ENCODE results near the gene KCNJ10. TPM values are rescaled to one million over a fixed set of nuclear protein-coding genes. Genes with fewer than 3 reads are reported as not detected.
A peak's percentile ranks its signal among the peaks of the same experiment; 100 is the strongest.
"Not testable (repeated sequence)": the region's sequence is repeated elsewhere in the genome, so short reads cannot be mapped to it uniquely, and the experiment has no call there.

Gene KCNJ10
- polyA plus RNA-seq, 1 donor: 0.71 TPM

DNA sequence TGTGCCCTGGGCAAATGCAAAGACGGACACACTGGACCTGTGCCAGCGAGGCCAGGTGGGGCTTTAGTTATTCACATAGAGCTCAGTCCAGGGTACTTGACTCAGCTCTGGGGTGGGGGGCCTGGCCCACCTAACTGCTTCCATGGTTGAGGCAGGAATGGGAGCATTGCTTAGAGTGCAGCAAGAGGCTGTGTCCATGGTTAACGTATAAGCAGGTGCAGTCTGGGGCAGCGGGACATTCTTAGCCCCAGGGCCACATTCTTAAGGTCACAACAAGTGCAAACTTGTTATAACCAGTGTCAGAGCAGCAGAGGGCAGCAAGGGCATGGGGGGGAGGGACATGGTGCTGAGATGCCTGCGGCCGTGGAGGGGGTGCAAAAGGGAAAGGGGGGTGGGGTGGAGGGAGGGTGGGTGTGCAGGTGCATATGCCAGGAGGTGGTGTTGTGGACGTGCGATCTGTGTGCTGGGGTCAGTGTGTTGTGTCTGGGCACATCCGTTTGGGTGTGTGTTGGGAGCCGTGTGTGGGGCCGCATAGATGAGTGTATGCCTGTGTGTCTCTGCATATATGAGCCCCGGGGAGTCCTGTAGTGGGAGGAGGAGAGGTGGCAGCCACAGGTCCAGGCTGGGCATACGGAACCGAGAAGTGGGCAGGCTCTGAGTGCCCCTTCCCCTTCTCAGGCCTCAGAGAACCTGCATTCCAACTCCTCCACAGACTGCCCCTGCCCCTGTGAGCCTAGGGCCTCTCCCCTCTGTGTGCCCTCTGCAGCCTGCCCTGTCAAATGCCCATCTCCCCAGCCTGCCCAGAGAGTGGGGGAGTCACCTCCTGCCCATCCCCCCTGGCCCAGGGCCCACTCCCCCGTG lies 8.4 kb downstream of the KCNJ10 start:
- no peak for DNase-seq (ENCODE audit: low read depth)

DNA sequence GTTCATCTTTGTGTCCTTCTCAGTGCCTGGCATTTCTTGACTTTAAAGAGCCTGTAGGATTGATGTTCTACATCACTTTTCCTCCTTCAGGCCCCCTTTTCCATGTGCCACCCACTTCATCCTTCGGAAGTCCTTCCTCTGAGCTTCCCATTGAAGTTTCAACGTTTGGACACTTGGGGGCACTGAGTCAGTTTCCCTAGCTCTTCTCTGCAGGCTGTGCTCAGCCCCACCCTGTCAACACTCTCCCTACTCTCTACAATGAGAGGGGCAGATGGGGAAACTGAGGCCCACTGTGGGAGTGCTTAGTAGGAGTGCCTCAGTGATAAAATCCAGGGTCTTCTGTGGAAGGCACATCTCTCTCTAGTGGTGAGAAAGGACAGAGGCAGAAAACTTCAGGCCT lies 11.9 kb downstream of the KCNJ10 start:
- DNase-seq (ENCODE audit: low read depth): no peak

DNA sequence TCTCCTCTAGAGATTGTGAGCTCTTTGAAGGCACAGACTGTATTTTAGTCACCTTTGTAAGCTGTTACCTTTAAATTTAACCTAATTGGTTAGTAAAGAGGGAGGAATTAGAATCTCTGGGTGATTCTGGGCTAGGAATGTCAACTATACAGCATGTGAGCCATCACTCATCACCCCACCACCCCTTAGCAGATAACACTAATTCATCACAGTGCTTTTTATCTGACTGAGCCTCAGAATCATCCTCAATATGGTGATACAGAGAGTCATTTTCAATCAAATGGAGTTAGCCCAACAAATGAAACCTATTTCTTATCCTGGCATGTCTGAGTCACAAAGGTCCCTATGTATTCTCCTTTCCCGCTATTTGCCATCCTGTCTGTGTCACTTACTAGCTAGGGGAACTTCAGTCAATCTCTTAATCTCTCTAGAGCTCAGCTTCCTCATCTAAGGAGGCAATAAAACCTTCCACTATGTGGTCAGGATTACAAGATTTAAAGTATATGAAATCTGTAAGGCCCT lies 13.3 kb downstream of the KCNJ10 start:
- DNase-seq (ENCODE audit: low read depth): no peak

DNA sequence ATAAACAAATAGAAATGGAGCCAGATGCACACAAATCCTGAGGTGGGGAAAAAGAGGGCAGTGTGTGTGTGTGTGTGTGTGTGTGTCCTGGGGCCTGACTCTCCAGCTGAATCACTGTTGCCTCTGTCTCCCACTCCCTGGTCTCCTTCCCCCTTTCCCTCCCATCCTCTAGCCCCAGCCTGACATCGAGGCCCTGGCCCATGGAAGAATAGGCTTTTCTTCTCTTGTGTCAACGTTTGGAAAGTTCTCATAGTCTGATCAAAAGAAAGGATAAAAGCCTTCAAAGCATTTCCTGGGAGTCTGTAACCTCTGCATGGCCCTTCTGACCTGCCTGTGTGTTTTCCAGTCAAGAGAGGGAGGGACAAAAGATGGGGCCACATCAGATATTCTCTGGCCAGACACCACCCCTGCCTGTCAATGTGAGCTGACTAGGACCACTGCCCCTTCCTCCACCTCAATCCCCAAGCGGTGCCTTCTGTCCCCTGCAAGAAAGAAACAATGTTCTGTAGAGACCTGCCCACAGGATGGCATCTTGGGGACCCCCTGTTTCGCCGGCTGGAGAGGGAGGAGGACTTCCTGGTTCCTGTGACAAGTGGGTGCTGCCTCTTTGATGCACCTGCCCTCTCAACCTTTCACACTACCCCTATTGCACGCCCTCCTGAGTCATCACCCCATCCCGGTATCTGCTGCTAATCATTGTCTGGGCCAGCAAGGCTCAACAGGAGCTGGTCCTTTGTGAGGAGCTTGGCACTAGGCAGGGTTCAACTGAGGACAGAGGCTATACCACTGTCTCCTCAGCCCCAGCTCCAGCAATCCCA lies 16.2 kb downstream of the KCNJ10 start:
- DNase-seq (ENCODE audit: low read depth): no peak

DNA sequence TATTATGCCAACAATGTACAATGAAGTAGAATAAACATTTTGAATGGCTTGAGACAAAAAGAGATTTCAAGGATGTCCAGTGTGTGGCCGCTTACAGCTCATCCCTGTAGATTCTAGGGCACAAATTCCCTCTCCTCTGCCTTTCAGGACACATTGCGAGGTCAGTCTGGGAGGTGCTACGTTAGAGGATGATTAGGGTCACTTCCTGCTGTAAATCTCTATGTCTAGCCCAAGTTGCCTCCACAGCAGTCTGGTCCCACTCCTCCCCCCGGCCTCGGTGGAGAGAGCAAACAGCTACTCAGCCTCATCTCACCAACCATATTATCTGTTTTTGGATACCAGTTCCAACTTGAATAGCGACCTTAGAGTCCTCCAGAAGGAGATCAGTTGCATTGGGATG lies 17.0 kb downstream of the KCNJ10 start:
- DNase-seq (ENCODE audit: low read depth): no peak

DNA sequence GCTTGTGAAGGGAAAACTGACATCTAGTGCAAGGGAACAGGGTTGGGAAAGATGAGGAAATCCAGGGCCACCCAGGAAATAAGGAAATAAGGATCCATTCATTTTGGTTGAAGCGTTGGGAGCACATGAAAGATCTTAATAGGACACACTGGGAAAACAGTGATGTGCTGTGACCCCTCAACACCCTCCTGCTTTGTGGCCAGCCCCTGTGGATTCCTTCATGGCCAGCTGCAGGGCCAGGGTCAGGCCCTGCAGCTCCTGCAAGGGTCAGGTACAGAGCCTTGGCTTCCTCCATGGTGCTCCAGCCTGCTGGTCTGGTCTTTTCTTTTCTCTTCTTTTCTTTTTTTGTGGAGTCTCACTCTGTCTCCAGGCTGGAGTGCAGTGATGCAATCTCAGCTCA lies 19.3 kb downstream of the KCNJ10 start:
- DNase-seq (ENCODE audit: low read depth): no peak

DNA sequence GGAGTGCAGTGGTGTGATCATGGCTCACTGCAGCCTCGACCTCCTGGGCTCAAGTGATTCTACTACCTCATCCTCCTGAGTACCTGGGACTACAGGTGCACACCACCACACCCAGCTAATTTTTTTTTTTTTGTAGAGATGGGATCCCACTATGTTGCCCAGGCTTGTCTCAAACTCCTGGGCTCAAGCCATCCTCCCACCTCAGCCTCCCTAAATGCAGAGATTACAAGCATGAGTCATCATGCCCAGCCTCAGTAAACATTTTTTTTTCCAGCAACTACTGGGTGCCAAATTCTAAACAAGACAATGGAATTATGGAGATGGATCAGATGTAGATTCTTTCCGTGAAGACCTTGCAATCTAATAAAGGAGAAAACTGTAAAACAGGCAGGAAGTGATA lies 19.8 kb downstream of the KCNJ10 start:
- not testable (repeated sequence) for DNase-seq (ENCODE audit: low read depth)

DNA sequence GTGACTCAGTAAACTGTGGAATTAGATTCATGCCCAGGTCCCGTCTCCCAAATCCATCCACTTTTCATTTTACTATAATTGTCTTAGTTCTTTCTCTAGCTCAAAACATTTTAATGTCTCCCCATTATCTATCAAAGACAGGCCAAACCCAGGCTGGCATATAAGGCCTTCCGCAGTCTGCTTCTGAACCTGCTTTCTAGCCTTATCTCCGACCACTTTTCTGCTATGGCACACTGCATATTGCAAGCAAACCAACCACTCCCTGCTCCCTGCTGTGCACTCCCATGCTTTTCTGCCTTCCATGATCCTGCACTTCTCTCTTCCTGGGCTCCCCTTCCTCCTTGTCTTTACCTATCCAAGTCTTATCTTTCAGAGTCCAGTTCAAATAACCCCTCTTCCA lies 20.9 kb downstream of the KCNJ10 start:
- no peak for DNase-seq (ENCODE audit: low read depth)

DNA sequence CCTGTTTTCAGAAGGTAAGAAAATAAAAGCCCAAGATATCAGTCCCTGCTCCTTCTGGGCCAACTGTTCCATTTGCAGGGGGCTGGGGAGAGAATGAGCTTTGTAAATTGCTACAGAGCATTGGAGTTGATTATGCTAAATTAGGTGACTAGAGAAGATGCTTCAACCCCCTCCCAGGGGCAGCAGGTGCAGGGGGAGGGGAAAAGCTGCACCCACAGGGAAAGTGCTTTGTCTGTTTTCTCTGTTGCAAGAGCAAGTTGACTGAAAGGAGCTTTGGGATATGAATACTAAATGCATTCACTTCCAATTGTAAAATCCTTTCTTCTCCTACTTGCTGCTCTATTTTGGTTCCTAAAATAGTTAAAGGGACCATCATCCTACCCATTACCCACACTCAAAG lies 21.6 kb downstream of the KCNJ10 start:
- DNase-seq (ENCODE audit: low read depth): no peak

DNA sequence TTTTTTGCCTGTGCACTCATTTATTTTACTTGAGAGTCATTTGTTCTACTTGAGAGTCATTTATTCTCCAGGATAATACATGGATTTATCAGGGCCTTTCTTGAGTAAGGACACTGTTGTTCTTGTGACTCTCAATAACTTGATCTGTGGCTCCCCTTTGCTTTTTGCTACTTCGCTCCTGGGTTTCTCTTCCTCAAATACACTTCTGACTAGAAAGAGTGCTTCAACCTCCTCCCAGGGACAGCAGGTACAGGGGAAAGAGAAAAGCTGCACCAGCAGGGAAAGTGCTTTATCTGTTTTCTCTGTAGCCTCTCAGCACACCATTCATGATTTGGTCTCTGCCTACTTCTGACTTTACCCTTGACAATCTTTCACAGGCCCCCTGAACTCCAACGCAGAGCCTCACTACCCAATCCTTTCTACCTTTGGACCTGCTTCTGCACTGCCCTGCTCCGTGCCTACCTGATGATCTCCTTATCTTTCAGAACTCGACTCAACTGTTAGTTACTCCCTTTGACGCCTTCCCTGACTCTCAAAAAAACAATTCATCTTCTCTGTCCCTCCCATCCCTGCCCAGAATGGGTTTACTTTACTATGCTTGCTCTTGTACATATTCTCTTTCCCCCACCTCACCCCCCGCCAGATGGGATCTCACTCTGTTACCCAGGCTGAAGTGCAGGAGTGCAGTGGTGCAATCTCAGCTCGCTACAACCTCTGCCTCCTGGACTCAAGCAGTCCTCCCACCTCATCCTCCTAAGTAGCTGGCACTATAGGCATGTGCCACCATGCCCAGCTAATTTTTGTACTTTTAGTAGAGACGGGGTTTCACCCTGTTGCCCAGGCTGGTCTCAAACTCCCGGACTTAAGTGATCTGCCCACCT lies 22.6 kb downstream of the KCNJ10 start:
- DNase-seq (ENCODE audit: low read depth): no peak

DNA sequence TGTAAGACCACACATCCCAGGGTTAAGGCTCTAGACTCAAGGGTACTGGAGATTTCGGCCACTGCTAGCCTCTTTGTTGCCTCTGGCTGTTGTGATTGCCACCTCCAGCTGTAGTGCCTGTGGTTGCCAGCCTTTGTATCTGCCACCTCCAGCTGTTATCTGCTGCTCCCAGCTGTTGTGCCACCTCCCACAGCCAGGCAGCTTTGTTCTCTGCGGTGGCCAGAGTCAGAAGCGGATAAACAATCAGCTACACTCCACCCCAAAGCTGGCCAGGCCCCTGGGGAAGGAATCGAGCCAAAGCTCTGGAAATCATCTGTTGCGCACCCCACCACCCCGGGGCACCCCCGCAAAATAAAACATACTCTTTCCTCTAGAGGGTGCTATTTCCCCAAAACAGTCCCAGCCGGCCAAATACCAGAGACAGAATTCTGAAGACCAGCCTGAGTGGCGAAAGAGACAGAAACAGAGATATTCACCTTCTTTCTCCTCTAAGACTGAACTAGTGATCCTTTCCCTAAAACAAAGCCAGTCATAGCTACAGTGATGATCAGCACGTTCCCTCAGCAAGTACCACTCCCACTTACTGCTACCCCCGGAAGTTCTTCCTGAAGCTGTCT lies 23.4 kb downstream of the KCNJ10 start:
- DNase-seq (ENCODE audit: low read depth): no peak

DNA sequence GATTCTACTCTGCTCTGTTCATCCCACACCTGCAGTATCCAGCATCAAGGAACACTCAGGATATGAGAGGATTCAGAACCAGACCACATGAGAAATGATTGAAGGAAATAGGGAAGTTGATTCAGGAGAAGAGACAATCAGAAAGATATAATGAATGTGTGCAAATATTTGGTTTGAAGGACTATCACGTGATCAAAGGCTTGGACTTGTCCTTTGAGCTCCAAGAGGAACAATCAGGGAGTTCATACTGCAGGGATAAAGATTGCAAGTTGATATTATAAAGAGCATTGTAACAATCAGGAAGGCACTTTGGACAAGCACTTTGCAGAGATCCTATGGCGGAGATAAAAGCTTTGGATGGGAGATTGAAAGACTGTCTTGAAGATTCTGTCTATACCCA lies 24.3 kb downstream of the KCNJ10 start:
- no peak for DNase-seq (ENCODE audit: low read depth)

DNA sequence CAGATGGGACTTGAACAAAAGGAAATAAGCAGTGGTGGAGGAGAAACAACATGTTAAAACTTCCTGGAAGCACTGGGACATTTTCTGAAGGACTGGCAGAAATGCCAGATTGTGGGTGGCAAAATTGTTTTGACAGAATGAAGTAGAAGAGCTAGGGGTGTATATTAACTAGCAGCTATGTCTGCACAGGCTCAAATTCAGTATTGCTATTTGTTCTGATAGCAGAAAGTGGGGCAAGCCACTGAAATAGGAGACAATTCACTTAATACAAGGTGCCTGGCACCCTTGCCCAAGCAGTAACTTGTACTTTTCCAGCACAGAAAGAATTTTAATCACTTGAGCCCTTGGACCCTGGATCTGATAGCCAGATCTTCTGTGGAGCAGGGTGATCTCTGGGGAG lies 26.4 kb downstream of the KCNJ10 start:
- DNase-seq (ENCODE audit: low read depth): no peak

DNA sequence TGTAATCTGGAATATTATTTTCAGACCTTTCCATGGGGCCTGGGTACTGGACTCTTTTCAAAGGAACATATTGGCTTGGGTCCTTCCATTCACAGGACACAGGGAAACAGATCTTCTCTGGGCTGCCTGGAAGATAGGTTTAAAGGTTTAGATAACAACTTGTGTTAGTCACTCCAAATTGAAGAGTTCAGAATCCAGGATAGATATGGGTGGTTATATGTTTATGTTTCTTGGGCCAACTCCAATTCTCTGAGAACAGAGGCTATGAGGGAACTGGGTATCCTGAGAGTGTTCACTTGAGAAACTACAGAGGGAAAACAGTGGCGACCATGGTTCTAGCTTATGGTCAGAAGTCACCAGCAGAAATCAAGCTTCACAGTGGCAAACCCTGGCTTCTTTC lies 29.5 kb downstream of the KCNJ10 start:
- DNase-seq (ENCODE audit: low read depth): no peak

DNA sequence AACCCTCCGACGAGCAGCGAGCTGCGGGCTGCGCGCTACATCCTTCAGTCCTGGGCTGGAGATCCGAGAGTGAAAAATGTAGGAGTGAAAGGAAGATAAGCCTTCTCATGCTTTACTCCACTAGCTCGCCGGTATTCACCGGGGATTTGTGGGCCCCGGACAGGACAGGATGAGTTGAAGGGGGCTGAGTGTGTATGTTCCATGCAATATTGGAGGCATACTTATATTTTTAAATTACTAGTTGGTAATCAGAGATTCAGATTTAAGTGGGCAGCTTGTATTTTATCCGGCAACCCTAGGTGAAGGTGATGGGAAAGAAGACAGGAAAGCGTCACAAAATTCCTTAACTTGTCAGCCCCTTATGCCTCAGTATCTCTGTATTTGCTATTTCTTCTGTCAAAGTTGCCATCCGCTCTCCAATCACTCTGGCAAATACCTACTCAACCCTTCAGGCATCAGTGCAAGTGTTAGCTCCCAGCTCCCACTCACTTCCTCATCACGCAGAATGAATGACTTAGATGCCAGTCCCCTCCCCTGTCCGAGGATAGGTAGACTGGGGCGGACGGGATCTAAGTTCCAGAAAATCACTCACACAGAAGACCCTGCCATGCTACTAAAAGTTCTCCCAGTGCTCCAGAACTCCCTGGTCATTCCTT lies 37.7 kb downstream of the KCNJ10 start:
- no peak for DNase-seq (ENCODE audit: low read depth)

DNA sequence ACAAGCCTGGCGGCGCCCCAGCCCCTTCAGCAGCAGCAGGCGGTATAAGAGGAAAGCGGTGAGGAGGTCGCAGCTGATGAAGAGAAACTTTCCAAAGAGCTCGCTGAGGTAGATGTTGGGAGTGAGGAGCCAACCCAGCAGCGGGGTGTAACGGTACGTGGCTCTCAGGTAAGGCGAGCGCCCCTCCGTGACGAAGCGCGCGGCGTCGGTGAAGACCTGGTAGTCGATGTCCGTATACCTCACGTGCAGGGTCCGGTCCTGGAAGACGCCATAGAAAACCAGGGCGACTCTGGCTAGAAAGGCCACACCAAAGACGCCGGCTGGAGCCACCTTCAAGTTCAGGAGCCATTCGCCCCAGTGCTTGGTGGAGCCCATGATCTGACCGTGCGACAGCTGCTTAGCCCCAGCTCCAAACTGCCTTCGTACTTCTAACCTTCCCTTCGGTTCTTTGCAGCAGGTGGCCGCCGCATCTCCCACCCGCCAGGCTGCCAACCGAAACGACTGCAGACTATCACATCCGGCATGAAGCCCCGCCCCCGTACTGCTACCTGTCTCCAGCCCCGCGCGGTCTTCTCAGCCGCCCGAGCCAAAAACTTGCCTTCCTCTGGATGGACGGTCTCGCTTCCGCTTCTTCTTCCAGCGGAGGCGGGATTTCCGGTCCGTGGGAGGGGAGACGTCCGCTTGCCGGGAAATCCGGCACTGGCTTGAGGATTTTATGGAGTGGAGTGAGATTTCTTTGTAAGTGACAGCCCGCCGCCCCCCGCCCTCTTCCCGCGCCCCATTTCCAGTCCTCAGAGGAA lies 38.4 kb downstream of the KCNJ10 start, which contains the start of gene PIGM:
PIGM (minus strand) TSS at position 626 of the 800 bp plus-strand sequence; CDS start at position 375, 251 bp downstream.
- DNase-seq (ENCODE audit: low read depth): peak; percentile 76

DNA sequence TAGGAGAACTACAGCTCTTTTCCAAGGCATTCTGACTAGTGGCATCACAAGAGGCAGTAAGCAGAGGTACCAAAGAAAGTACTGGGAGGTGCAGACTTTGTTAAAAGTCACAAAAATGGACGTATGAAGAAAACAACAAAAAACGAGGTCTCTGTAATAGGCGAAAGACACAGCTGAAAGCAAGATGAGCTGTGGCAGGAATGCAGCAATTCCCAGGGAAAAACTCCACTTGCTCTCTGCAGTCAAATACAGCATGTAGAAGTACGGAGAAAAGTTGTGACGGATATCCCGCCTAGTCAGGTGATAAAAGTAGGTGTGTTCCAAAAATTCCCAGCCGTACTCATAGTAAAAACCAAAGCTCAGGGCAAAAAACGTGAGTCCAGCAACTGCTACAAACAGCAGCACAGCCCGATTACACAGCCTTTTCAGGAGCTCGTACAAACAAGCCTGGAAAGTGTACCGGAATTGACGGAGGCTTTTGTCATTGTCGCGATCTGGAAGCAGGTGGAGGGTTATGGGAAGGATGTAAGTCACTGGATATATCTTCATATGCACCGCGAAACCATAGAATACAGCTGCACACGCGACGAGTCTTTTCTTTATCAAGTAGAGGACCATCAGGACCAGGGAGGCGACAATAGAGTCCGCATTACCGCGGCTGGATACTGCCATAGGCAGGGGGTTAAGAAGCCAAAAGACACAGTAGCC lies 39.1 kb downstream of the KCNJ10 start:
- no peak for DNase-seq (ENCODE audit: low read depth)

DNA sequence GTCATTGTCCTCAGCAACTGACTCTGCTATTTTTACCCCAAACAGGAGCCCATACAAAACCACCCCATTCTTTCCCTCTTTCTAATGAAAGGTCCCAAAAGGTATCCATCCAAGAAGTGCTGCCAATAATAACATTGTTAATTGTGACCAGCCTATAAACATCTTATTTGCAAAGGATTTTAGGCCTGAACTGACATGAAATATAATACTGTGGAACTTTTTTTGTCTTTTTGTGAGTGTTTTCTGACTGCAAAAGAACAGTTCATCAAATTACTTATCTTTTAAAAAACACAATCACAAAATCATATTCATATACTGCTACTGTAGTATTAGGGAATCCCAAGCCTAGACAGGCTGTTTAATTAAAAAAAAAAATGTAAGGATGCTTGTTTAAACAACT lies 41.5 kb downstream of the KCNJ10 start:
- DNase-seq (ENCODE audit: low read depth): no peak

DNA sequence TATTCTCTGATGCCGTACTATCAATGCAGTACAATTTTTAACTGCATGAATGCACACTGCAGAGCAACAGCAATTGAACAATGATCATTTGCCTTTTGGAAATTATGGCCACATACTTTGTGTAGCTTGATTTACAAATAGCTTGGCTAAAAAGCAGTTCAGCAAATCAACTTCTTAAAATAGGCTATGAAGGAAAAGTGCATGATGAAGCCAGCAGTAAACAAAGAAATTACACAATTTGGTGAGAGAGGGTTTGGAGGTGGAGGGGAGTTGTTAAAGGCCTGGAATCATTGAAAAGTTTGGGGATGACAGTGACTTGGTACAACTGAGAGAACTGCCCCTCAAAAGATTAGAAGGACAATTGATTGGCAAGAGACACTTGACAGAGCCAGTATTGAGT lies 44.6 kb downstream of the KCNJ10 start:
- DNase-seq (ENCODE audit: low read depth): no peak
